Upper lobe of left lung (tissue), 6 donors: ENCODE measurements around the gene CLCN6. TPM values are rescaled to one million over a fixed set of nuclear protein-coding genes. Genes with fewer than 3 reads are reported as not detected.

Experiments used
- ATAC-seq, 2 donors: fragments of 200-7000 bp; cut with Tn5 transposase; one replicate each; pipeline ENCODE4 v1.9.1; 2022; ENCODE audit warnings: mild to moderate bottlenecking in 2 of 2, moderate library complexity in 2 of 2; ENCODE audit not compliant: low FRiP score in 2 of 2
- DNase-seq, 2 donors: peaks; one replicate each; pipeline ENCODE4 v3.0.0-alpha.2; 2019 to 2020
- H3K27ac ChIP-seq, 4 donors: fragments of 200-600 bp; sonication (generic); one replicate each; pipeline ENCODE4 v1.5.1; 2016 to 2019
- H3K27me3 ChIP-seq, 4 donors: fragments of 200-600 bp; sonication (generic); one replicate each; pipeline ENCODE4 v1.5.1; 2017 to 2019
- H3K36me3 ChIP-seq, 4 donors: fragments of 200-600 bp; sonication (generic); one replicate each; pipeline ENCODE4 v1.5.1; 2016 to 2019
- H3K4me1 ChIP-seq, 4 donors: fragments of 200-600 bp; sonication (generic); one replicate each; pipeline ENCODE4 v1.5.1; 2018 to 2019
- H3K4me3 ChIP-seq, 4 donors: fragments of 200-600 bp; sonication (generic); one replicate each; pipeline ENCODE4 v1.5.1; 2017 to 2019; ENCODE audit warnings: mild to moderate bottlenecking in 2 of 4, moderate library complexity in 1 of 4
- H3K9me3 ChIP-seq, 4 donors: fragments of 200-600 bp; sonication (generic); one replicate each; pipeline ENCODE4 v1.5.1; 2018 to 2019
- EP300 ChIP-seq, 4 donors: sonication (generic); formaldehyde crosslinking; IDR thresholded peaks; one replicate each; pipeline ENCODE4 v1.5.1; 2017; ENCODE audit warnings: antibody characterized with exemption in 4 of 4, control low read depth in 2 of 4
- POLR2A ChIP-seq, 4 donors: fragments of 450-650 bp; IDR thresholded peaks; one replicate each; pipeline ENCODE4 v1.5.1; 2016 to 2017; ENCODE audit warnings: antibody characterized with exemption in 4 of 4, mild to moderate bottlenecking in 2 of 4
- POLR2AphosphoS5 ChIP-seq, 2 donors: sonication (generic); formaldehyde crosslinking; IDR thresholded peaks; one replicate each; pipeline ENCODE4 v1.5.1; 2017; ENCODE audit warnings: antibody characterized with exemption in 2 of 2
- WGBS, 2 donors: methylation state at CpG; one replicate each; pipeline ENCODE4 v1.1.5; 2017 to 2018; 5-methylcytosine and 5-hydroxymethylcytosine counted together
- total RNA-seq, 6 donors: library from RNA; depleted of rRNA in 4 of 6; stranded (reverse); fragments of >200 nt in 4 of 6; gene quantifications; one replicate each; pipeline versions ENCODE4 v1.1.0 to v1.2.1, GENCODE V29; 2016 to 2021
- TF ChIP-seq, protein P1 (sequence below), 6 experiments: fragments of 450-650 bp in 4 of 6; fragments of 200-600 bp in 2 of 6; sonication (generic) in 2 of 6; IDR thresholded peaks; one replicate each; pipeline ENCODE4 v1.5.1; 2016 to 2019; ENCODE audit warnings: antibody characterized with exemption in 6 of 6
- donor health status: DM: no; HTN: no; CAD: no; lungs with moderate emphysema.
- donor health status: DM: no; HTN: yes; CAD: no; lungs with severe emphysema.

The CLCN6 gene
- total RNA-seq, 6 donors from 2014 or later: 21.6 to 96.4 (median 33.0) TPM

GRCh38 chr1:11851180-11851579 is 45.2 kb downstream of the CLCN6 start:
- 67 to 70% methylated on average over 6 to 7 of the region's 7 CpGs for WGBS, 2 donors
- DNase-seq: no peak
- H3K27me3 ChIP-seq: no peaks in the 10 kb centered on the region
- no peak overlapping the region for H3K4me3 ChIP-seq
- TF ChIP-seq, protein P1, sequence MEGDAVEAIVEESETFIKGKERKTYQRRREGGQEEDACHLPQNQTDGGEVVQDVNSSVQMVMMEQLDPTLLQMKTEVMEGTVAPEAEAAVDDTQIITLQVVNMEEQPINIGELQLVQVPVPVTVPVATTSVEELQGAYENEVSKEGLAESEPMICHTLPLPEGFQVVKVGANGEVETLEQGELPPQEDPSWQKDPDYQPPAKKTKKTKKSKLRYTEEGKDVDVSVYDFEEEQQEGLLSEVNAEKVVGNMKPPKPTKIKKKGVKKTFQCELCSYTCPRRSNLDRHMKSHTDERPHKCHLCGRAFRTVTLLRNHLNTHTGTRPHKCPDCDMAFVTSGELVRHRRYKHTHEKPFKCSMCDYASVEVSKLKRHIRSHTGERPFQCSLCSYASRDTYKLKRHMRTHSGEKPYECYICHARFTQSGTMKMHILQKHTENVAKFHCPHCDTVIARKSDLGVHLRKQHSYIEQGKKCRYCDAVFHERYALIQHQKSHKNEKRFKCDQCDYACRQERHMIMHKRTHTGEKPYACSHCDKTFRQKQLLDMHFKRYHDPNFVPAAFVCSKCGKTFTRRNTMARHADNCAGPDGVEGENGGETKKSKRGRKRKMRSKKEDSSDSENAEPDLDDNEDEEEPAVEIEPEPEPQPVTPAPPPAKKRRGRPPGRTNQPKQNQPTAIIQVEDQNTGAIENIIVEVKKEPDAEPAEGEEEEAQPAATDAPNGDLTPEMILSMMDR (IDR thresholded peaks at IDR 0.05): no peak
- TF ChIP-seq EP300 (IDR thresholded peaks at IDR 0.05) (no peak), POLR2AphosphoS5 (IDR thresholded peaks at IDR 0.05) (no peak), POLR2A (IDR thresholded peaks at IDR 0.05) (no peak)
- H3K4me1 ChIP-seq: no peaks in the 10 kb centered on the region
- H3K36me3 ChIP-seq: peaks cover 0 to 9% (median 4%) of the 10 kb centered on the region in 4 donors
- peak in 1 of 2 donors; percentile 9 for ATAC-seq
- no peak overlapping the region for H3K27ac ChIP-seq
- no peaks in the 10 kb centered on the region for H3K9me3 ChIP-seq

DNA sequence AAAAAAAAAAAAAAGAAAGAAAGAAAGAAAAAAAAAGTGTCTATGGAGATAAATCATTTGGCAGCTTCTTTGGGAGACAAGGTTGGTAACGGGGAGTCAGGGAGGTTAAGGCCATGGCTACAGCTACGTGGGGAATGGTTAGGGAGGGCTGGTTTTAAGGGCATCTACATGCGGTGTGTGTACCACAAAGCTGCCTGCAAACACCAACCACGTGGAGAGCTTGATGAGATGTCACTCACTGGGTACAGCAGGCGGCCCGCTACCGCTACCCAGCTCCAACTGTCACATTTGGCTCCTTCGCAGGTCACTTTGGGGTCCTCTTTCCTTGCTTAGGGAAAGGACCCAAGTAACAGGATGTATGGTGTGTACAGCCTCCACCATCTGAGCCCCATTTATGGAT is 48.5 kb downstream of the CLCN6 start:
- TF ChIP-seq POLR2A (IDR thresholded peaks at IDR 0.05): no peak
- TF ChIP-seq POLR2AphosphoS5 (IDR thresholded peaks at IDR 0.05): no peak
- TF ChIP-seq EP300 (IDR thresholded peaks at IDR 0.05): no peak
- TF ChIP-seq, protein P1 (IDR thresholded peaks at IDR 0.05): no peak
- Histone ChIP-seq H3K36me3 (no peaks in the 10 kb centered on the region), H3K4me3 (no peak overlapping the region), H3K27ac (no peak overlapping the region), H3K4me1 (peaks cover 0 to 7% (median 2%) of the 10 kb centered on the region in 4 donors), H3K27me3 (peaks cover 0 to 19% (median 7%) of the 10 kb centered on the region in 4 donors), H3K9me3 (no peaks in the 10 kb centered on the region)
- 33 to 39% methylated on average over 4 to 5 of the region's 8 CpGs for WGBS, 2 donors
- DNase-seq (no peak), ATAC-seq (no peak)

DNA sequence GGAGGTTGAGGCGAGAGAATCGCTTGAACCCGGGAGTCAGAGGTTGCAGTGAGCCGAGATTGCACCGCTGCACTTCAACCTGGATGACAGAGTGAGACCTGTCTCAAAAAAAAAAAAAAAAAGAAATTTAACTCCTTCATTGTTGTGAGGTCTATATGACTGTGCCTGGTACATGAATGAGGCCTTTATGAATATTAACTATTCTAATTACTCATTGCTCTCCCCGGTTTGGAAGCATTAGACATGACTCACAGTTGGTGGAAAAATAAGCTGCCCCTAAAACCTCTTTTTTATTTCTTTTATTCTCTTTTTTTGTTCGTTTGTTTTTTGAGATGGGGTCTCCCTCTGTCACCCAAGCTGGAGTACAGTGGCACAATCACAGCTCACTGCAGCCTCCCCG is 49.4 kb downstream of the CLCN6 start:
- H3K9me3 ChIP-seq: no peaks in the 10 kb centered on the region
- H3K27ac ChIP-seq: no peak overlapping the region
- no peak for TF ChIP-seq EP300 (IDR thresholded peaks at IDR 0.05)
- TF ChIP-seq POLR2AphosphoS5 (IDR thresholded peaks at IDR 0.05): no peak
- TF ChIP-seq, protein P1 (IDR thresholded peaks at IDR 0.05): no peak
- TF ChIP-seq POLR2A (IDR thresholded peaks at IDR 0.05): no peak
- no peak for DNase-seq
- no peaks in the 10 kb centered on the region for H3K36me3 ChIP-seq
- no peak for ATAC-seq
- H3K4me3 ChIP-seq: no peak overlapping the region
- 60 to 61% methylated on average over 8 of the region's 8 CpGs for WGBS, 2 donors
- peaks cover 0 to 7% (median 2%) of the 10 kb centered on the region in 4 donors for H3K4me1 ChIP-seq
- H3K27me3 ChIP-seq: peaks cover 0 to 23% (median 7%) of the 10 kb centered on the region in 4 donors

- H3K4me3 ChIP-seq: no peak overlapping the region
- no peaks in the 10 kb centered on the region for H3K36me3 ChIP-seq
- H3K27me3 ChIP-seq: peaks cover 0 to 23% (median 7%) of the 10 kb centered on the region in 4 donors
- 52 to 55% methylated on average over 3 of the region's 3 CpGs for WGBS, 2 donors
- no peak for TF ChIP-seq POLR2A (IDR thresholded peaks at IDR 0.05)
- no peak for TF ChIP-seq POLR2AphosphoS5 (IDR thresholded peaks at IDR 0.05)
- TF ChIP-seq EP300 (IDR thresholded peaks at IDR 0.05): no peak
- TF ChIP-seq, protein P1 (IDR thresholded peaks at IDR 0.05): no peak
- ATAC-seq (no peak), DNase-seq (no peak)
- no peaks in the 10 kb centered on the region for H3K9me3 ChIP-seq
- peaks cover 0 to 7% (median 2%) of the 10 kb centered on the region in 4 donors for H3K4me1 ChIP-seq
- H3K27ac ChIP-seq: no peak overlapping the region
These were observed 50.7 kb downstream of the CLCN6 start for GRCh38 chr1:11856698-11857097.

- peaks cover 0 to 23% (median 7%) of the 10 kb centered on the region in 4 donors for H3K27me3 ChIP-seq
These were observed 51.3 kb downstream of the CLCN6 start for GRCh38 chr1:11857164-11857851.

More at GRCh38 chr1:11857164-11857851, 51.3 kb downstream of the CLCN6 start:
- DNase-seq (no peak), ATAC-seq (no peak)
- Histone ChIP-seq H3K4me1 (peaks cover 0 to 7% (median 2%) of the 10 kb centered on the region in 4 donors), H3K27ac (no peak overlapping the region), H3K36me3 (no peaks in the 10 kb centered on the region), H3K4me3 (no peak overlapping the region), H3K9me3 (no peaks in the 10 kb centered on the region)
- WGBS, 2 donors: 37% methylated on average over 10 of the region's 10 CpGs
- TF ChIP-seq POLR2A (IDR thresholded peaks at IDR 0.05) (no peak), POLR2AphosphoS5 (IDR thresholded peaks at IDR 0.05) (no peak), EP300 (IDR thresholded peaks at IDR 0.05) (no peak)
- TF ChIP-seq, protein P1 (IDR thresholded peaks at IDR 0.05): no peak
